ENCODE data around the gene STRN4.

- TF ChIP-seq EZH2 (optimal IDR thresholded peaks at IDR 0.05; ENCODE audit: low read depth, low read length), result no peak
- TF ChIP-seq CTCF (IDR thresholded peaks at IDR 0.05; ENCODE audit: low read length), result no peak
- TF ChIP-seq EZH2phosphoT487 (IDR thresholded peaks at IDR 0.05; ENCODE audit: low read length), result no peak
Observed at GRCh38 chr19:46696866-46697203, 49.4 kb downstream of the STRN4 start.

All from MM.1S (cell line).